Tibial nerve (tissue), 4 donors: Measurements from ENCODE around the gene DLGAP1. TPM values are rescaled to one million over a fixed set of nuclear protein-coding genes. Genes with fewer than 3 reads are reported as not detected.

Experiments
- DNase-seq, 2 donors: peaks; one replicate each; pipeline ENCODE4 v3.0.0-alpha.2; 2019; ENCODE audit warnings: low spot score in 2 of 2
- H3K27ac ChIP-seq, 4 donors: fragments of 200-600 bp; sonication (generic) in 3 of 4; one replicate each; pipeline ENCODE4 v1.5.1; 2017 to 2019; ENCODE audit warnings: mild to moderate bottlenecking in 1 of 4
- H3K27me3 ChIP-seq, 2 donors: fragments of 200-600 bp; sonication (generic) in 1 of 2; one replicate each; pipeline versions ENCODE4 v1.5.1 to v1.6.0; 2017 to 2019
- H3K36me3 ChIP-seq, 3 donors: fragments of 200-600 bp; sonication (generic); one replicate each; pipeline ENCODE4 v1.5.1; 2018 to 2019
- H3K4me1 ChIP-seq, 4 donors: fragments of 200-600 bp; sonication (generic) in 3 of 4; one replicate each; pipeline ENCODE4 v1.5.1; 2017 to 2019
- H3K4me3 ChIP-seq, 4 donors: fragments of 200-600 bp; sonication (generic) in 3 of 4; one replicate each; pipeline ENCODE4 v1.5.1; 2017 to 2019; ENCODE audit warnings: mild to moderate bottlenecking in 1 of 4, moderate library complexity in 1 of 4
- H3K9me3 ChIP-seq, 4 donors: fragments of 200-600 bp; sonication (generic) in 3 of 4; one replicate each; pipeline ENCODE4 v1.5.1; 2017 to 2019
- EP300 ChIP-seq, 2 donors: sonication (generic); formaldehyde crosslinking; IDR thresholded peaks; one replicate each; pipeline ENCODE4 v1.6.1; 2017; ENCODE audit warnings: antibody characterized with exemption in 2 of 2, mild to moderate bottlenecking in 1 of 2
- POLR2A ChIP-seq, 2 donors: fragments of 450-650 bp; IDR thresholded peaks; one replicate each; pipeline ENCODE4 v1.6.1; 2017; ENCODE audit warnings: antibody characterized with exemption in 2 of 2, mild to moderate bottlenecking in 2 of 2, moderate library complexity in 2 of 2
- WGBS, 2 donors: methylation state at CpG; one replicate each; pipeline ENCODE4 v1.1.5; 2018; 5-methylcytosine and 5-hydroxymethylcytosine counted together
- total RNA-seq, 4 donors: library from RNA; depleted of rRNA; stranded (reverse); fragments of >200 nt; gene quantifications; one replicate each; pipeline ENCODE4 v1.1.0, GENCODE V29; 2016
- TF ChIP-seq, protein P1 (sequence below), 5 experiments: fragments of 200-600 bp in 3 of 5; fragments of 450-650 bp in 2 of 5; sonication (generic) in 3 of 5; IDR thresholded peaks; one replicate each; pipeline ENCODE4 v1.5.1; 2016 to 2019; ENCODE audit warnings: antibody characterized with exemption in 5 of 5, mild to moderate bottlenecking in 3 of 5, moderate library complexity in 2 of 5

Gene DLGAP1
- total RNA-seq, 4 donors from 2014 or later: 1.5 to 18.3 (median 2.5) TPM

- no peaks in the 10 kb centered on the region for H3K9me3 ChIP-seq
- no peak overlapping the region for H3K4me3 ChIP-seq
- no peak overlapping the region for H3K27ac ChIP-seq
- no peak for DNase-seq
- H3K27me3 ChIP-seq: no peaks in the 10 kb centered on the region
- peaks cover 0 to 15% (median 2%) of the 10 kb centered on the region in 4 donors for H3K4me1 ChIP-seq
- no peaks in the 10 kb centered on the region for H3K36me3 ChIP-seq
- TF ChIP-seq POLR2A (IDR thresholded peaks at IDR 0.05) (no peak), EP300 (IDR thresholded peaks at IDR 0.05) (no peak)
- TF ChIP-seq, protein P1, sequence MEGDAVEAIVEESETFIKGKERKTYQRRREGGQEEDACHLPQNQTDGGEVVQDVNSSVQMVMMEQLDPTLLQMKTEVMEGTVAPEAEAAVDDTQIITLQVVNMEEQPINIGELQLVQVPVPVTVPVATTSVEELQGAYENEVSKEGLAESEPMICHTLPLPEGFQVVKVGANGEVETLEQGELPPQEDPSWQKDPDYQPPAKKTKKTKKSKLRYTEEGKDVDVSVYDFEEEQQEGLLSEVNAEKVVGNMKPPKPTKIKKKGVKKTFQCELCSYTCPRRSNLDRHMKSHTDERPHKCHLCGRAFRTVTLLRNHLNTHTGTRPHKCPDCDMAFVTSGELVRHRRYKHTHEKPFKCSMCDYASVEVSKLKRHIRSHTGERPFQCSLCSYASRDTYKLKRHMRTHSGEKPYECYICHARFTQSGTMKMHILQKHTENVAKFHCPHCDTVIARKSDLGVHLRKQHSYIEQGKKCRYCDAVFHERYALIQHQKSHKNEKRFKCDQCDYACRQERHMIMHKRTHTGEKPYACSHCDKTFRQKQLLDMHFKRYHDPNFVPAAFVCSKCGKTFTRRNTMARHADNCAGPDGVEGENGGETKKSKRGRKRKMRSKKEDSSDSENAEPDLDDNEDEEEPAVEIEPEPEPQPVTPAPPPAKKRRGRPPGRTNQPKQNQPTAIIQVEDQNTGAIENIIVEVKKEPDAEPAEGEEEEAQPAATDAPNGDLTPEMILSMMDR (IDR thresholded peaks at IDR 0.05): no peak
Observed at GRCh38 chr18:4200399-4200798, 254.7 kb downstream of the DLGAP1 start.

DNA sequence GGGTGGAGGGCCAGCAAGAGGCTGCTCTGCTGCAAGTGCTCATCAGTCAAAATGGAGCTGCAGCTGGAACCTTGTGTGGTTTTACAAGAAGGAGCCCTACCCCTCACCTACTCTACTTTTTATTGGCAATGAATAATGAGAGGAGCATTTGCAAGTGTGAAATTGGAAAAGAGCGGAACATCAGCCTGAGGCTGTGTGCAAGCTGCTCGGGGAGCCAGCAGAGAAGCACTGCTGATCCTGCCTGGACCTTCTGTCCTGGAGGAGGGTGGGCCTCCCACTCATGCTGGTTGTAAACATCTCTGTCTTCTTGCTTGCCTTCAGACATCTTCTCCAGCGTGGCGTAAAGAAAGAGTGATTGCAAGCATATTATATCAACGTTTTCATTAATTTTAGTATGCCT lies 256.2 kb downstream of the DLGAP1 start:
- H3K27me3 ChIP-seq: no peaks in the 10 kb centered on the region
- TF ChIP-seq, protein P1 (IDR thresholded peaks at IDR 0.05): no peak
- no peak for TF ChIP-seq POLR2A (IDR thresholded peaks at IDR 0.05)
- no peak for TF ChIP-seq EP300 (IDR thresholded peaks at IDR 0.05)
- no peaks in the 10 kb centered on the region for H3K36me3 ChIP-seq
- no peak overlapping the region for H3K4me3 ChIP-seq
- H3K4me1 ChIP-seq: peaks cover 0 to 8% (median 0%) of the 10 kb centered on the region in 4 donors
- 84 to 88% methylated on average over 5 of the region's 5 CpGs for WGBS, 2 donors
- H3K9me3 ChIP-seq: no peaks in the 10 kb centered on the region
- DNase-seq: no peak
- no peak overlapping the region for H3K27ac ChIP-seq

- no peak for DNase-seq
- Histone ChIP-seq H3K4me3 (no peak overlapping the region), H3K4me1 (no peaks in the 10 kb centered on the region), H3K9me3 (no peaks in the 10 kb centered on the region), H3K27ac (no peak overlapping the region), H3K36me3 (no peaks in the 10 kb centered on the region), H3K27me3 (no peaks in the 10 kb centered on the region)
- TF ChIP-seq EP300 (IDR thresholded peaks at IDR 0.05) (no peak), POLR2A (IDR thresholded peaks at IDR 0.05) (no peak)
- TF ChIP-seq, protein P1 (IDR thresholded peaks at IDR 0.05): no peak
- WGBS, 2 donors: 61 to 63% methylated on average over 4 of the region's 4 CpGs
Observed at GRCh38 chr18:4196351-4196750, 258.8 kb downstream of the DLGAP1 start.

DNA sequence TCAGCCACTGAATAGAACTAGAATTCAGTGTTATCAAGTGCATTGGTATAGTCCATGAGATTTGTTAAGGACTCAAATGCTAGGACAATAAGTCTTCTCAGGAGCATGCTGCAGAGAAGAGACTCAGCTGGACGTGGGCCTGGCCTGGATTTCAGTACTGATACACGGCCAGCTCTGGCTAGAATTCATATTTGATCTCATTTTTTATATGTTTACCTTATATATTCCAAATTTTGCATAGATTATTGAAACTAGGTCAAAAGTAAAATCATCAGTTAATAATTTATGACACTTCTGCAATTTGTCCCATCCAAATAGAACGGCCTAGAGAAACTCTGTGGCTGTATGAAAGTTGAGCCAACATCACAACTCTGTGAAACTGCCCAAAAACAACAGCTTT lies 262.0 kb downstream of the DLGAP1 start:
- no peaks in the 10 kb centered on the region for H3K9me3 ChIP-seq
- H3K27ac ChIP-seq: no peak overlapping the region
- TF ChIP-seq, protein P1 (IDR thresholded peaks at IDR 0.05): no peak
- TF ChIP-seq POLR2A (IDR thresholded peaks at IDR 0.05): no peak
- TF ChIP-seq EP300 (IDR thresholded peaks at IDR 0.05): no peak
- no peaks in the 10 kb centered on the region for H3K4me1 ChIP-seq
- no peaks in the 10 kb centered on the region for H3K27me3 ChIP-seq
- H3K36me3 ChIP-seq: no peaks in the 10 kb centered on the region
- 26 to 33% methylated on average over 3 of the region's 3 CpGs for WGBS, 2 donors
- no peak for DNase-seq
- H3K4me3 ChIP-seq: no peak overlapping the region

- H3K36me3 ChIP-seq: no peaks in the 10 kb centered on the region
- TF ChIP-seq EP300 (IDR thresholded peaks at IDR 0.05) (no peak), POLR2A (IDR thresholded peaks at IDR 0.05) (no peak)
- TF ChIP-seq, protein P1 (IDR thresholded peaks at IDR 0.05): no peak
- WGBS, 2 donors: 71 to 89% methylated on average over 7 of the region's 7 CpGs
- H3K4me1 ChIP-seq: no peaks in the 10 kb centered on the region
- H3K9me3 ChIP-seq: peaks cover 0 to 5% (median 0%) of the 10 kb centered on the region in 4 donors
- no peak overlapping the region for H3K27ac ChIP-seq
- H3K4me3 ChIP-seq: no peak overlapping the region
- DNase-seq: no peak
- no peaks in the 10 kb centered on the region for H3K27me3 ChIP-seq
Observed at GRCh38 chr18:4181882-4182568, 273.1 kb downstream of the DLGAP1 start.
